LNCAP (cell line): Measurements from ENCODE around the gene ZBED6.

Experiments used
- CTCF ChIP-seq: fragments of 450-650 bp; IDR thresholded peaks from 2 replicates; pipeline ENCODE4 v1.5.1; 2017; ENCODE audit warnings: mild to moderate bottlenecking

Gene ZBED6

GRCh38 chr1:203796236-203796605 lies 798 bp downstream of the ZBED6 start:
- TF ChIP-seq CTCF, result no peak

GRCh38 chr1:203797216-203797615 lies 1.8 kb downstream of the ZBED6 start:
- TF ChIP-seq CTCF, result no peak

- TF ChIP-seq CTCF, result no peak
Observed at GRCh38 chr1:203797948-203798655, 2.7 kb downstream of the ZBED6 start.

GRCh38 chr1:203799157-203799556 lies 3.7 kb downstream of the ZBED6 start:
- no peak for TF ChIP-seq CTCF

GRCh38 chr1:203799971-203800370 lies 4.5 kb downstream of the ZBED6 start:
- TF ChIP-seq CTCF, result no peak

GRCh38 chr1:203805689-203806088 lies 10.3 kb downstream of the ZBED6 start:
- TF ChIP-seq CTCF, result no peak

- no peak for TF ChIP-seq CTCF
Observed at GRCh38 chr1:203807196-203807595, 11.8 kb downstream of the ZBED6 start.
